Parathyroid adenoma (tissue), 2 donors: ENCODE results near the gene DCN.

Source experiments
- H2AFZ ChIP-seq: fragments of 300-600 bp; sonication (generic); one replicate; pipeline ENCODE4 v1.7.0; 2017; ENCODE audit warnings: antibody characterized with exemption, mild to moderate bottlenecking
- H3K27ac ChIP-seq: fragments of 300-600 bp; sonication (generic); one replicate; pipeline ENCODE4 v1.7.0; 2017
- H3K27me3 ChIP-seq: fragments of 300-600 bp; sonication (generic); one replicate; pipeline ENCODE4 v1.7.0; 2017; ENCODE audit warnings: low read length; ENCODE audit not compliant: control insufficient read depth, insufficient read depth
- H3K36me3 ChIP-seq: fragments of 300-600 bp; sonication (generic); one replicate; pipeline ENCODE4 v1.7.0; 2017; ENCODE audit warnings: low read length; ENCODE audit not compliant: control insufficient read depth, insufficient read depth
- H3K4me1 ChIP-seq: fragments of 300-600 bp; sonication (generic); one replicate; pipeline ENCODE4 v1.7.0; 2017; ENCODE audit warnings: control low read depth
- H3K4me2 ChIP-seq: fragments of 300-600 bp; sonication (generic); one replicate; pipeline ENCODE4 v1.7.0; 2017; ENCODE audit warnings: low read length
- H3K4me3 ChIP-seq: fragments of 300-600 bp; sonication (generic); one replicate; pipeline ENCODE4 v1.7.0; 2017; ENCODE audit warnings: low read depth, low read length
- H3K79me2 ChIP-seq: fragments of 300-600 bp; sonication (generic); one replicate; pipeline ENCODE4 v1.7.0; 2017; ENCODE audit warnings: control low read depth
- H3K9ac ChIP-seq: fragments of 300-600 bp; sonication (generic); one replicate; pipeline ENCODE4 v1.7.0; 2017; ENCODE audit warnings: mild to moderate bottlenecking
- H3K9me3 ChIP-seq: fragments of 300-600 bp; sonication (generic); one replicate; pipeline ENCODE4 v1.7.0; 2017; ENCODE audit warnings: low read length; ENCODE audit not compliant: control insufficient read depth
- CTCF ChIP-seq: fragments of 300-600 bp; sonication (generic); IDR thresholded peaks from one replicate; pipeline ENCODE4 v1.7.0; 2017; ENCODE audit warnings: antibody characterized with exemption, mild to moderate bottlenecking
- donor health status: primary hyperparathyroidism.

Gene DCN

GRCh38 chr12:91138337-91138920, 44.2 kb downstream of the DCN start:
- H3K27ac ChIP-seq = no peak overlapping the region
- no peak overlapping the region for H3K4me3 ChIP-seq

GRCh38 chr12:91133871-91134270, 48.7 kb downstream of the DCN start:
- H3K4me2 ChIP-seq = no peak overlapping the region

More at GRCh38 chr12:91138337-91138920, 44.2 kb downstream of the DCN start:
- no peaks in the 10 kb centered on the region for H3K4me1 ChIP-seq
- no peak overlapping the region for H3K4me2 ChIP-seq
- H3K27me3 ChIP-seq = no peaks in the 10 kb centered on the region
- H3K9ac ChIP-seq = no peak overlapping the region
- no peak overlapping the region for H2AFZ ChIP-seq
- H3K79me2 ChIP-seq = no peaks in the 10 kb centered on the region
- H3K36me3 ChIP-seq = no peaks in the 10 kb centered on the region
- TF ChIP-seq CTCF = no peak
- no peaks in the 10 kb centered on the region for H3K9me3 ChIP-seq

GRCh38 chr12:91129662-91130362, 52.8 kb downstream of the DCN start:
- Histone ChIP-seq H3K27ac (no peak overlapping the region), H2AFZ (no peak overlapping the region), H3K9ac (no peak overlapping the region), H3K4me2 (no peak overlapping the region), H3K27me3 (no peaks in the 10 kb centered on the region), H3K36me3 (no peaks in the 10 kb centered on the region), H3K79me2 (no peaks in the 10 kb centered on the region), H3K9me3 (no peaks in the 10 kb centered on the region), H3K4me1 (no peaks in the 10 kb centered on the region), H3K4me3 (no peak overlapping the region)
- no peak for TF ChIP-seq CTCF

More at GRCh38 chr12:91133871-91134270, 48.7 kb downstream of the DCN start:
- no peaks in the 10 kb centered on the region for H3K4me1 ChIP-seq
- H3K27me3 ChIP-seq = no peaks in the 10 kb centered on the region
- no peaks in the 10 kb centered on the region for H3K36me3 ChIP-seq
- H2AFZ ChIP-seq = no peak overlapping the region
- no peak for TF ChIP-seq CTCF
- H3K79me2 ChIP-seq = no peaks in the 10 kb centered on the region
- no peak overlapping the region for H3K27ac ChIP-seq
- H3K9me3 ChIP-seq = no peaks in the 10 kb centered on the region
- no peak overlapping the region for H3K4me3 ChIP-seq
- H3K9ac ChIP-seq = no peak overlapping the region

- Histone ChIP-seq H2AFZ (no peak overlapping the region), H3K27me3 (no peaks in the 10 kb centered on the region), H3K27ac (no peak overlapping the region), H3K4me1 (no peaks in the 10 kb centered on the region), H3K36me3 (no peaks in the 10 kb centered on the region), H3K9me3 (no peaks in the 10 kb centered on the region), H3K79me2 (no peaks in the 10 kb centered on the region), H3K9ac (no peak overlapping the region), H3K4me3 (no peak overlapping the region), H3K4me2 (no peak overlapping the region)
- TF ChIP-seq CTCF = no peak
Measured at GRCh38 chr12:91127751-91128150, 54.9 kb downstream of the DCN start.

- Histone ChIP-seq H3K4me2 (no peak overlapping the region), H3K27ac (no peak overlapping the region), H3K9ac (no peak overlapping the region), H3K4me3 (no peak overlapping the region), H3K79me2 (no peaks in the 10 kb centered on the region), H3K27me3 (no peaks in the 10 kb centered on the region), H3K9me3 (no peaks in the 10 kb centered on the region), H2AFZ (no peak overlapping the region), H3K36me3 (no peaks in the 10 kb centered on the region), H3K4me1 (no peaks in the 10 kb centered on the region)
- no peak for TF ChIP-seq CTCF
Measured at GRCh38 chr12:91127306-91127705, 55.3 kb downstream of the DCN start.
